Kidney epithelial cell (primary cell): ENCODE results near the gene RBM4B. TPM values are rescaled to one million over a fixed set of nuclear protein-coding genes. Genes with fewer than 3 reads are reported as not detected.

Experiments used
- DNase-seq: peaks from one replicate; pipeline ENCODE4 v3.0.0-alpha.2; 2010; ENCODE audit warnings: low read depth
- H3K27me3 ChIP-seq: 2 replicates; pipeline ENCODE4 v1.6.0; 2011; ENCODE audit warnings: low read length; ENCODE audit not compliant: control insufficient read depth, insufficient read depth
- H3K36me3 ChIP-seq: 2 replicates; pipeline ENCODE4 v1.5.1; 2011; ENCODE audit warnings: low read length; ENCODE audit not compliant: control insufficient read depth, insufficient read depth
- H3K4me3 ChIP-seq: 2 replicates; pipeline ENCODE4 v1.5.1; 2011; ENCODE audit warnings: low read depth, mild to moderate bottlenecking, control low read depth, low read length
- total RNA-seq: library from RNA; depleted of rRNA; stranded (reverse); fragments of >200 nt; gene quantifications from 2 replicates; pipeline ENCODE4 v1.2.3, GENCODE V29; 2015
- TF ChIP-seq, protein P1 (sequence below): IDR thresholded peaks from 2 replicates; pipeline ENCODE4 v1.5.1; 2011; ENCODE audit warnings: mild to moderate bottlenecking, moderate library complexity, low read length, control low read depth, inconsistent platforms; ENCODE audit not compliant: insufficient read depth, poor library complexity, severe bottlenecking

Gene RBM4B
- total RNA-seq, 1 donor from 2014 or later, result 17.4 TPM

DNA sequence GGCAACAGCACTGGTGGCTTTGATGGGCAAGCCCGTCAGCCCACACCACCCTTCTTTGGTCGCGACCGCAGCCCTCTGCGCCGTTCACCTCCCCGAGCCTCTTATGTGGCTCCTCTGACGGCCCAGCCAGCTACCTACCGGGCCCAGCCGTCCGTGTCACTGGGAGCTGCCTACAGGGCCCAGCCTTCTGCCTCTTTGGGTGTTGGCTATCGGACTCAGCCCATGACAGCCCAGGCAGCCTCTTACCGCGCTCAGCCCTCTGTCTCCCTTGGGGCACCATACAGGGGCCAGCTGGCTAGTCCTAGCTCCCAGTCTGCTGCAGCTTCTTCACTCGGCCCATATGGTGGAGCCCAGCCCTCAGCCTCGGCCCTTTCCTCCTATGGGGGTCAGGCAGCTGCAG lies 53.2 kb downstream of the RBM4B start:
- TF ChIP-seq, protein P1, sequence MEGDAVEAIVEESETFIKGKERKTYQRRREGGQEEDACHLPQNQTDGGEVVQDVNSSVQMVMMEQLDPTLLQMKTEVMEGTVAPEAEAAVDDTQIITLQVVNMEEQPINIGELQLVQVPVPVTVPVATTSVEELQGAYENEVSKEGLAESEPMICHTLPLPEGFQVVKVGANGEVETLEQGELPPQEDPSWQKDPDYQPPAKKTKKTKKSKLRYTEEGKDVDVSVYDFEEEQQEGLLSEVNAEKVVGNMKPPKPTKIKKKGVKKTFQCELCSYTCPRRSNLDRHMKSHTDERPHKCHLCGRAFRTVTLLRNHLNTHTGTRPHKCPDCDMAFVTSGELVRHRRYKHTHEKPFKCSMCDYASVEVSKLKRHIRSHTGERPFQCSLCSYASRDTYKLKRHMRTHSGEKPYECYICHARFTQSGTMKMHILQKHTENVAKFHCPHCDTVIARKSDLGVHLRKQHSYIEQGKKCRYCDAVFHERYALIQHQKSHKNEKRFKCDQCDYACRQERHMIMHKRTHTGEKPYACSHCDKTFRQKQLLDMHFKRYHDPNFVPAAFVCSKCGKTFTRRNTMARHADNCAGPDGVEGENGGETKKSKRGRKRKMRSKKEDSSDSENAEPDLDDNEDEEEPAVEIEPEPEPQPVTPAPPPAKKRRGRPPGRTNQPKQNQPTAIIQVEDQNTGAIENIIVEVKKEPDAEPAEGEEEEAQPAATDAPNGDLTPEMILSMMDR, result no peak
- no peak for DNase-seq
- Histone ChIP-seq H3K27me3 (no peaks in the 10 kb centered on the region), H3K36me3 (peaks cover 16% of the 10 kb centered on the region), H3K4me3 (no peak overlapping the region)

DNA sequence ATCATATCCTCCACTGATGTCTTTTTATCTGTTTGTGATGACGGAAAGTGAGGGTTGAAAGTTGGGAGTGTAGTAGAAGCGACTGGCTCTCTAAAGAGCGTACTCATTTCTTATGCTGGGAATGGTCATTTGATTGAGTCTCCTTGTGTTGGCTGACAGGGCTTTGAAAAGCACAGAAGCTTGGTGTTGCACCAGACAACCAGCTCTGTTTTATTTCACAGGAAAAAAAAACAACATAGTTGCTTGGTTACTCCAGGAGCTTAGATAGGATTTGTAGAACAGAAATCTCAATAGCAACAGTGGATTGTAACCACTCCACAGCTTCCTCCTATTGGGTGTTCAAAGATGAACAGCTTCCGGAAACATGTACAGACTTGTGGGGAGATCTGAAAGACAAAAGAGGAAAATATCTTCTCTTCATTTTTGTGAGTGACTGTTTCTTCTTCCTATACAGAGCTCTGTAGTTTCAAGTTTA lies 58.6 kb downstream of the RBM4B start:
- no peak for DNase-seq
- TF ChIP-seq, protein P1, result no peak
- Histone ChIP-seq H3K36me3 (no peaks in the 10 kb centered on the region), H3K4me3 (peak overlapping the region; percentile 88), H3K27me3 (no peaks in the 10 kb centered on the region)

DNA sequence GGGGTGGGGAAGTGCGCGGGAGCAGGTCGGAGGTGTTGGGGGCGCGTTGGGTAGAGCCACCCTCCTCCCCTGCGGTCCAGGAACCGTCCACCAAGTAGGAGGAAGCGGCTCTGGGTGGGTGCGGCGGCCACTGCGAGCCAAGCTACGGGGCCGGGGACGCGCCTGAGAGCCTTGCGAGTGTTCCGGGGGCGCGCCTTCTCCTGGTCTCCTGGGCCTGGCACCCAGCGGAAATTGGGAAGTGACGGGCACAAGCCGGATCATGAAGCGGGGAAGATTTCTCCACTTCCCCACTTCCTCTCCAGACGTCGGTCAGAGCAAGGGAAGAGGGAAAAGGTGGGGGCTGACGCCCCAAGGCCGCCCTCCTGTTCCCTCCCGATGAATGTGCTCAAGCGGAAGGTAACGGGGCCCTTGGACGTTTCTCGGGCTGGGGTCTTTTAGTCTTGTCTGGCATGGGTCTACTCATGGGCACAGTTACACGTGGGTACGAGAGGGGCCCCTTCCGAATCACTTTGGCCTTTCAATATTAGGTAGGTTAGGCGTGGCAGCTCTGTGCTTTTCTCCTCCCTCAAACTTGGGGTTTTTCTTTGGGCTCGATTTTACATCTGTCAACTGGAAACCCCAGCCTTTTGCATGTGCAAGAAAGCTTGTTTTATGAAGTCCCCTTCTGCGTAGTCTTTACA lies 60.4 kb downstream of the RBM4B start:
- TF ChIP-seq, protein P1, result no peak
- no peaks in the 10 kb centered on the region for H3K36me3 ChIP-seq
- no peaks in the 10 kb centered on the region for H3K27me3 ChIP-seq
- H3K4me3 ChIP-seq, result peak overlapping the region; percentile 88
- no peak for DNase-seq

DNA sequence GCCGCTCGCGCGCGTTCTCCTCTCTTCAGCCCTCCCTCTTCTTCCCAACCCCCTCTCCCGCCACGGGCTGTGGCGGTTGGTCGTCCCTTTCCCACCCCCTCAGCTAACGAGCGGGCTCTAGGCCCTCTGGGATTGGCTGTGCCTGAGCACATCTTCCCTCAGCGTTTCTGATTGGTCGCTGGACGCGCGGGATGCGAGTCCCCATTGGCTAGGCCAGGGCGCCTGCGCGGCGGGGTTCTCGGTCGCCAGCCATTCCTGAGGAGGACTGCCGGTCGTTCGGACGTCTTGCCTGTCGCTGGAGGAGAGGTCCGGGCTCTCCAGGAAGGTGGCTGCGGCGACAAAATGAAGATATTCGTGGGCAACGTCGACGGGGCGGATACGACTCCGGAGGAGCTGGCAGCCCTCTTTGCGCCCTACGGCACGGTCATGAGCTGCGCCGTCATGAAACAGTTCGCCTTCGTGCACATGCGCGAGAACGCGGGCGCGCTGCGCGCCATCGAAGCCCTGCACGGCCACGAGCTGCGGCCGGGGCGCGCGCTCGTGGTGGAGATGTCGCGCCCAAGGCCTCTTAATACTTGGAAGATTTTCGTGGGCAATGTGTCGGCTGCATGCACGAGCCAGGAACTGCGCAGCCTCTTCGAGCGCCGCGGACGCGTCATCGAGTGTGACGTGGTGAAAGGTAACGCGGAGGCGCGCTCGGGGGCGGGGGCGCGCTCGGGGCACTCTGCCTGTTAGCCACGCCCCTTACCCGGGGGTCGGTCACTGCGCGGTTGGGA lies 61.1 kb downstream of the RBM4B start, which contains the start of gene RBM14:
Gene RBM14, plus strand, starts transcription at position 252 of the 776 bp plus-strand sequence. Its CDS starts 91 bp downstream, at position 343.
- Histone ChIP-seq H3K36me3 (no peaks in the 10 kb centered on the region), H3K4me3 (peak within 1 kb of the TSS; percentile 88), H3K27me3 (no peaks in the 10 kb centered on the region)
- DNase-seq, result peak; percentile 93
- TF ChIP-seq, protein P1, result no peak

Other genes with a start within 250 kb of the RBM4B start
- 54.8 and 62.6 TPM in 2 replicates for gene MRPL11, start 239.0 kb downstream of the RBM4B start, total RNA-seq
- gene PELI3, start 211.0 kb downstream of the RBM4B start, total RNA-seq, result 2.3 and 5.0 TPM in 2 replicates
- gene DPP3, start 197.5 kb downstream of the RBM4B start, total RNA-seq, result 84.6 and 108 TPM in 2 replicates
- 31.7 and 39.6 TPM in 2 replicates for gene BBS1, start 167.3 kb downstream of the RBM4B start, total RNA-seq
- gene ZDHHC24, start 131.8 kb downstream of the RBM4B start, total RNA-seq, result 22.0 and 22.4 TPM in 2 replicates
- not detected in 2 replicates for gene ACTN3, start 131.0 kb downstream of the RBM4B start, total RNA-seq
- gene CTSF, start 109.3 kb downstream of the RBM4B start, total RNA-seq, result 21.0 and 25.1 TPM in 2 replicates
- gene CCDC87, start 84.8 kb downstream of the RBM4B start, total RNA-seq, result 0.58 and 0.75 TPM in 2 replicates
- 20.6 and 21.8 TPM in 2 replicates for gene CCS, start 84.7 kb downstream of the RBM4B start, total RNA-seq
- 49.9 and 64.6 TPM in 2 replicates for gene RBM14, start 61.3 kb downstream of the RBM4B start, total RNA-seq
- gene RBM4, start 39.2 kb downstream of the RBM4B start, total RNA-seq, result 168 and 174 TPM in 2 replicates
- gene SPTBN2, start 51.3 kb upstream of the RBM4B start, total RNA-seq, result 79.4 and 99.9 TPM in 2 replicates
- 45.2 and 52.7 TPM in 2 replicates for gene RCE1, start 165.6 kb upstream of the RBM4B start, total RNA-seq
- gene LRFN4, start 179.2 kb upstream of the RBM4B start, total RNA-seq, result 53.5 and 72.3 TPM in 2 replicates